Gastrocnemius medialis (tissue), 4 donors: ENCODE measurements around the gene EEPD1.

Experiments
- POLR2A ChIP-seq, 2 donors: fragments of 450-650 bp; IDR thresholded peaks; one replicate each; pipeline ENCODE4 v1.6.1; 2017; ENCODE audit warnings: antibody characterized with exemption in 2 of 2, mild to moderate bottlenecking in 2 of 2, moderate library complexity in 2 of 2
- TF ChIP-seq, protein P1 (sequence below), 5 experiments: fragments of 450-650 bp in 3 of 5; fragments of 200-600 bp in 2 of 5; sonication (generic) in 2 of 5; IDR thresholded peaks in 4 of 5; conservative IDR thresholded peaks in 1 of 5; 1 replicate in 4 of 5; 2 replicates in 1 of 5; pipeline ENCODE4 v1.5.1; 2016 to 2019; ENCODE audit warnings: antibody characterized with exemption in 5 of 5, mild to moderate bottlenecking in 3 of 5, moderate library complexity in 3 of 5

DNA sequence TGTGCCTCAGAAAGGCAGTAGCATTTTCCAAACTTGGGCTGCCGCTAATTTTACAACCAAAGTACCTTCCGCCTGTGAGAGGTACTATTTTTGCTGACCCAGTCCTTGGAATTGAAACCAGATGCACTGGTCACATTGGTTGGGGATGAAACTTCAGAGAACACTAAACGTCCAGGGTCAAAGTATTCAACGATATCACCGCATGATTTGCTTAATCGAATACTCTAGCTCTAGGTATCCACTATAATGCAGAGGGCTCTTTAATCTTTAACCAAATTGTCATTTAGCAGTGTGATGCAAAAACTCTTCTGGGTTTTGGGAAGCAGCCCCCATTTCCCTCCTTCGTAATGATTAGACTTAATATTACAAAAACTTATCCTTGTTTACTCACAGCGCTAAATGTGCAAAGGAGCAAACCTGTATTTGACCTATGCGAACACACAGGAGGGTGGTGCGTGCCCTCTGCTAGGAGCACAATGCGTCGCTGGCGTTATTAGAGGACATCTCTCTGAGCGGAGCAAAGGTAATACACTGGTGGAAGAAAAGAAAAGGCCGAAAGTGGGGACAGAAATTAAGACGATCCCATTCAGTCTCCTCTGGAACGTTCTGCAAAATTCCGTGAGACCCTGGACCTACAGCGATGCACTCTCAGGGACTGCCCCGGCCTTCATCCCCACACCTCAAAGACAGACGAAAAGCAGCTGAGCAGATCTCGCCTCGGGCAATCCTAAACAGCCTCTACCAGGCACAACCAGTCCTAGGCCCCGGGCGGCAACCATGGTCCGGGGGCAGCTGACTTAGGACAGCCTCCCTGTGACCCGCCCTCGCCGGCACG lies 916 bp upstream of the EEPD1 start:
- no peak for TF ChIP-seq POLR2A (IDR thresholded peaks at IDR 0.05)
- TF ChIP-seq, protein P1, sequence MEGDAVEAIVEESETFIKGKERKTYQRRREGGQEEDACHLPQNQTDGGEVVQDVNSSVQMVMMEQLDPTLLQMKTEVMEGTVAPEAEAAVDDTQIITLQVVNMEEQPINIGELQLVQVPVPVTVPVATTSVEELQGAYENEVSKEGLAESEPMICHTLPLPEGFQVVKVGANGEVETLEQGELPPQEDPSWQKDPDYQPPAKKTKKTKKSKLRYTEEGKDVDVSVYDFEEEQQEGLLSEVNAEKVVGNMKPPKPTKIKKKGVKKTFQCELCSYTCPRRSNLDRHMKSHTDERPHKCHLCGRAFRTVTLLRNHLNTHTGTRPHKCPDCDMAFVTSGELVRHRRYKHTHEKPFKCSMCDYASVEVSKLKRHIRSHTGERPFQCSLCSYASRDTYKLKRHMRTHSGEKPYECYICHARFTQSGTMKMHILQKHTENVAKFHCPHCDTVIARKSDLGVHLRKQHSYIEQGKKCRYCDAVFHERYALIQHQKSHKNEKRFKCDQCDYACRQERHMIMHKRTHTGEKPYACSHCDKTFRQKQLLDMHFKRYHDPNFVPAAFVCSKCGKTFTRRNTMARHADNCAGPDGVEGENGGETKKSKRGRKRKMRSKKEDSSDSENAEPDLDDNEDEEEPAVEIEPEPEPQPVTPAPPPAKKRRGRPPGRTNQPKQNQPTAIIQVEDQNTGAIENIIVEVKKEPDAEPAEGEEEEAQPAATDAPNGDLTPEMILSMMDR (IDR thresholded peaks at IDR 0.05 in 4 of 5, conservative IDR thresholded peaks at IDR 0.05 in 1 of 5) = no peak
